Measurements from ENCODE around the gene MAP3K13.
A peak's percentile ranks its signal among the peaks of the same experiment; 100 is the strongest.

DNA sequence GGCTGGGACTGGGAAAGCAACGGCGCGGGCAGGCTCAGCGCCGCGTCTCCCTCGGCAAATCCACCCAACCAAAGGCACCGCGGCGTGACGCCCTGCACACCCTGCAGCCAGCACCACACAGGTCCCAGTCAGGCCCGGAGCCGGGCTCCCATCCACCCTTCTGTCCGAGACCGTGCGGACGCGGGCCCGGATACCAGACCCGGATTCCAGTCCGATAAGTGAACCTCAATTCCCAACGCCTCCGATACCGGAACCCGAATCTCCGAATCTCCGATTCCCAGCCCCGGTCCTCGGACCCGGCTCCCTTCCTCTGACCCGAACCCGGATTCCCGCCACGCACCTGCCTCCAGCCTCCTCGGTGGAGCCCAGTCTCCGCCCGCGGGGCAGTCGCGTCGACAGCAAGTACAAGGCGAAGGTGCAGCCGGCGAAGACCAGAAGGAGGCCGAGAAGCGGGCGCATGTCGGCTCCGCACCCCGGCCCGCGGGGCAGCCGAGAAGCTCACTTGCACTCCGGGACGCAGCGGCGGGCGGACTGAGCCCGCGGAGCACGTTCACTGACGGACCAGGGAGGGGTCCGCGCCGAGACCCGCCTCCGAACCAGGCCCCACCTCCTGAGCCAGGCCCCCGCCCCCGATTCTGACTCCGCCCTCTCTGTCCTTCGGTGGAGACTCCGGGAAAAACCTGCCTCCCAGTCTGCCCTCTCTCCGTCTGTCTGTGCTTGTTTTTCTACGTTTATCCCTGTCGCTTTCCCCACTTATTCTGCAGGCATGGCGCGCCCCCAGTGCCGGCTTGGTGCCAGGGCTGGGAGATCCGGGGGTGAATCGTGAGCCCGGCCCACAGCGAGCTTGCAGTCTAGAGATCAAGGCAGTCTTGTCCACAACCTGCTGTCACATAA is 135.8 kb downstream of the MAP3K13 start, which contains the start of gene TMEM41A:
- TF ChIP-seq POLR2AphosphoS5 (IDR thresholded peaks at IDR 0.05; ENCODE audit: low read depth, low read length) (peak; percentile 91), SIN3A (IDR thresholded peaks at IDR 0.05; ENCODE audit: borderline replicate concordance, insufficient read depth, low read length) (no peak)
- TF ChIP-seq, protein P1, sequence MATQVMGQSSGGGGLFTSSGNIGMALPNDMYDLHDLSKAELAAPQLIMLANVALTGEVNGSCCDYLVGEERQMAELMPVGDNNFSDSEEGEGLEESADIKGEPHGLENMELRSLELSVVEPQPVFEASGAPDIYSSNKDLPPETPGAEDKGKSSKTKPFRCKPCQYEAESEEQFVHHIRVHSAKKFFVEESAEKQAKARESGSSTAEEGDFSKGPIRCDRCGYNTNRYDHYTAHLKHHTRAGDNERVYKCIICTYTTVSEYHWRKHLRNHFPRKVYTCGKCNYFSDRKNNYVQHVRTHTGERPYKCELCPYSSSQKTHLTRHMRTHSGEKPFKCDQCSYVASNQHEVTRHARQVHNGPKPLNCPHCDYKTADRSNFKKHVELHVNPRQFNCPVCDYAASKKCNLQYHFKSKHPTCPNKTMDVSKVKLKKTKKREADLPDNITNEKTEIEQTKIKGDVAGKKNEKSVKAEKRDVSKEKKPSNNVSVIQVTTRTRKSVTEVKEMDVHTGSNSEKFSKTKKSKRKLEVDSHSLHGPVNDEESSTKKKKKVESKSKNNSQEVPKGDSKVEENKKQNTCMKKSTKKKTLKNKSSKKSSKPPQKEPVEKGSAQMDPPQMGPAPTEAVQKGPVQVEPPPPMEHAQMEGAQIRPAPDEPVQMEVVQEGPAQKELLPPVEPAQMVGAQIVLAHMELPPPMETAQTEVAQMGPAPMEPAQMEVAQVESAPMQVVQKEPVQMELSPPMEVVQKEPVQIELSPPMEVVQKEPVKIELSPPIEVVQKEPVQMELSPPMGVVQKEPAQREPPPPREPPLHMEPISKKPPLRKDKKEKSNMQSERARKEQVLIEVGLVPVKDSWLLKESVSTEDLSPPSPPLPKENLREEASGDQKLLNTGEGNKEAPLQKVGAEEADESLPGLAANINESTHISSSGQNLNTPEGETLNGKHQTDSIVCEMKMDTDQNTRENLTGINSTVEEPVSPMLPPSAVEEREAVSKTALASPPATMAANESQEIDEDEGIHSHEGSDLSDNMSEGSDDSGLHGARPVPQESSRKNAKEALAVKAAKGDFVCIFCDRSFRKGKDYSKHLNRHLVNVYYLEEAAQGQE (IDR thresholded peaks at IDR 0.05; ENCODE audit: insufficient read depth in 1 of 2, low read depth in 2 of 2, low read length in 2 of 2), result 0 out of 4 replicates have a peak, but pooled peaks of 1 of the 2 experiments have one; percentile 31
